Trophoblast cell (in vitro differentiated cells and primary cell): ENCODE results near the gene HPSE2.

Experiments used
- DNase-seq, 2 donors: peaks; one replicate each; pipeline ENCODE4 v3.0.0-alpha.2; 2016
- H2AFZ ChIP-seq: 2 replicates; pipeline ENCODE4 v1.6.1; 2013; ENCODE audit warnings: low read length, moderate library complexity, mild to moderate bottlenecking; ENCODE audit not compliant: insufficient read depth, poor library complexity
- H2AK5ac ChIP-seq: 2 replicates; pipeline ENCODE4 v1.6.1; 2013; ENCODE audit warnings: mild to moderate bottlenecking, low read length
- H2BK120ac ChIP-seq: 2 replicates; pipeline ENCODE4 v1.6.1; 2013; ENCODE audit warnings: low read length, mild to moderate bottlenecking, moderate library complexity; ENCODE audit not compliant: insufficient read depth, poor library complexity
- H2BK12ac ChIP-seq: 2 replicates; pipeline ENCODE4 v1.6.1; 2013; ENCODE audit warnings: mild to moderate bottlenecking, low read length, moderate library complexity
- H2BK5ac ChIP-seq: 2 replicates; pipeline ENCODE4 v1.6.1; 2013; ENCODE audit warnings: low read length, low read depth, moderate library complexity, mild to moderate bottlenecking; ENCODE audit not compliant: poor library complexity
- H3K14ac ChIP-seq: 2 replicates; pipeline ENCODE4 v1.6.1; 2013; ENCODE audit warnings: mild to moderate bottlenecking, low read length
- H3K18ac ChIP-seq: 2 replicates; pipeline ENCODE4 v1.6.1; 2013; ENCODE audit warnings: mild to moderate bottlenecking, low read length
- H3K23ac ChIP-seq: 2 replicates; pipeline ENCODE4 v1.6.1; 2013; ENCODE audit warnings: low read length
- H3K27ac ChIP-seq: 2 replicates; pipeline ENCODE4 v1.5.1; 2013; ENCODE audit warnings: low read depth, mild to moderate bottlenecking, inconsistent platforms, low read length, moderate library complexity
- H3K27me3 ChIP-seq: 2 replicates; pipeline ENCODE4 v1.6.1; 2013; ENCODE audit warnings: inconsistent platforms, mild to moderate bottlenecking, low read length, moderate library complexity; ENCODE audit not compliant: insufficient read depth
- H3K36me3 ChIP-seq, 2 experiments: 1 replicate in 1 of 2; 2 replicates in 1 of 2; pipeline ENCODE4 v1.6.1; 2013; ENCODE audit warnings: low read length in 2 of 2, mild to moderate bottlenecking in 2 of 2, moderate library complexity in 1 of 2; ENCODE audit not compliant: insufficient read depth in 2 of 2, control insufficient read depth in 1 of 2
- H3K4ac ChIP-seq: 2 replicates; pipeline ENCODE4 v1.6.1; 2013; ENCODE audit warnings: low read depth, mild to moderate bottlenecking, low read length, moderate library complexity
- H3K4me1 ChIP-seq, 2 experiments: 1 replicate in 1 of 2; 2 replicates in 1 of 2; pipeline ENCODE4 v1.6.1; 2013; ENCODE audit warnings: low read length in 2 of 2, mild to moderate bottlenecking in 2 of 2, moderate library complexity in 1 of 2; ENCODE audit not compliant: insufficient read depth in 2 of 2, control insufficient read depth in 1 of 2
- H3K4me2 ChIP-seq: 2 replicates; pipeline ENCODE4 v1.6.1; 2013; ENCODE audit warnings: inconsistent platforms, mild to moderate bottlenecking, low read length, moderate library complexity
- H3K4me3 ChIP-seq: 2 replicates; pipeline ENCODE4 v1.5.1; 2013; ENCODE audit warnings: mild to moderate bottlenecking, low read depth, low read length, inconsistent platforms
- H3K79me1 ChIP-seq: one replicate; pipeline ENCODE4 v1.6.1; 2013; ENCODE audit warnings: low read length
- H3K79me2 ChIP-seq: 2 replicates; pipeline ENCODE4 v1.6.1; 2013; ENCODE audit warnings: low read length, mild to moderate bottlenecking; ENCODE audit not compliant: control insufficient read depth, insufficient read depth, poor library complexity
- H3K9ac ChIP-seq: 2 replicates; pipeline ENCODE4 v1.6.1; 2013; ENCODE audit warnings: mild to moderate bottlenecking, low read length
- H3K9me3 ChIP-seq: 2 replicates; pipeline ENCODE4 v1.6.1; 2013; ENCODE audit warnings: low read depth, mild to moderate bottlenecking, control low read depth, inconsistent platforms, low read length; ENCODE audit not compliant: insufficient read depth
- H4K12ac ChIP-seq: 2 replicates; pipeline ENCODE4 v1.6.1; 2013; ENCODE audit warnings: low read depth, mild to moderate bottlenecking, low read length, moderate library complexity
- H4K8ac ChIP-seq: 2 replicates; pipeline ENCODE4 v1.6.1; 2013; ENCODE audit warnings: low read depth, mild to moderate bottlenecking, low read length, moderate library complexity
- H4K91ac ChIP-seq: one replicate; pipeline ENCODE4 v1.6.1; 2013; ENCODE audit warnings: low read depth, mild to moderate bottlenecking, low read length, moderate library complexity
- WGBS: extraction: QIAGEN DNeasy Blood & Tissue Kit; methylation state at CpG from one replicate; pipeline ENCODE4 v1.1.7; 2013; ENCODE audit warnings: missing lambda C conversion rate; ENCODE audit not compliant: insufficient read length, insufficient coverage; ENCODE audit errors: extremely low coverage; 5-methylcytosine and 5-hydroxymethylcytosine counted together

The HPSE2 gene

GRCh38 chr10:98456043-98456570, 779.5 kb downstream of the HPSE2 start:
- Histone ChIP-seq H3K4ac (no peak overlapping the region), H2BK120ac (no peak overlapping the region), H2AK5ac (no peak overlapping the region), H2AFZ (no peak overlapping the region), H3K4me3 (no peak overlapping the region), H4K91ac (no peak overlapping the region), H2BK5ac (no peak overlapping the region), H3K23ac (no peak overlapping the region), H3K14ac (no peak overlapping the region), H3K36me3 (no peaks in the 10 kb centered on the region), H4K12ac (no peak overlapping the region), H3K4me1 (peaks cover 6 to 9% of the 10 kb centered on the region in 2 experiments), H3K79me1 (peaks cover under 1% of the 10 kb centered on the region), H3K4me2 (no peak overlapping the region), H3K27ac (no peak overlapping the region), H3K9me3 (no peaks in the 10 kb centered on the region), H3K18ac (no peak overlapping the region), H4K8ac (no peak overlapping the region), H2BK12ac (no peak overlapping the region), H3K79me2 (no peaks in the 10 kb centered on the region), H3K27me3 (no peaks in the 10 kb centered on the region), H3K9ac (no peak overlapping the region)
- WGBS, result no CpG with 5 or more reads among the region's 4 CpGs
- no peak for DNase-seq

GRCh38 chr10:98453729-98454128, 781.9 kb downstream of the HPSE2 start:
- H3K4ac ChIP-seq, result no peak overlapping the region
- H3K27me3 ChIP-seq, result no peaks in the 10 kb centered on the region
- no peak overlapping the region for H4K91ac ChIP-seq
- no peak overlapping the region for H3K18ac ChIP-seq
- no peaks in the 10 kb centered on the region for H3K9me3 ChIP-seq
- no peak overlapping the region for H4K12ac ChIP-seq
- H3K4me1 ChIP-seq, result peaks cover 4 to 5% of the 10 kb centered on the region in 2 experiments
- H3K79me2 ChIP-seq, result no peaks in the 10 kb centered on the region
- no peak overlapping the region for H2BK5ac ChIP-seq
- no peak overlapping the region for H3K9ac ChIP-seq
- H3K36me3 ChIP-seq, result no peaks in the 10 kb centered on the region
- WGBS, result no CpG with 5 or more reads among the region's 2 CpGs
- H3K14ac ChIP-seq, result no peak overlapping the region
- H2AFZ ChIP-seq, result no peak overlapping the region
- H3K79me1 ChIP-seq, result no peaks in the 10 kb centered on the region
- no peak overlapping the region for H2AK5ac ChIP-seq
- H2BK12ac ChIP-seq, result no peak overlapping the region
- no peak overlapping the region for H3K4me2 ChIP-seq
- no peak overlapping the region for H2BK120ac ChIP-seq
- H3K27ac ChIP-seq, result no peak overlapping the region
- H3K4me3 ChIP-seq, result no peak overlapping the region
- H3K23ac ChIP-seq, result no peak overlapping the region
- DNase-seq, result no peak
- no peak overlapping the region for H4K8ac ChIP-seq

DNA sequence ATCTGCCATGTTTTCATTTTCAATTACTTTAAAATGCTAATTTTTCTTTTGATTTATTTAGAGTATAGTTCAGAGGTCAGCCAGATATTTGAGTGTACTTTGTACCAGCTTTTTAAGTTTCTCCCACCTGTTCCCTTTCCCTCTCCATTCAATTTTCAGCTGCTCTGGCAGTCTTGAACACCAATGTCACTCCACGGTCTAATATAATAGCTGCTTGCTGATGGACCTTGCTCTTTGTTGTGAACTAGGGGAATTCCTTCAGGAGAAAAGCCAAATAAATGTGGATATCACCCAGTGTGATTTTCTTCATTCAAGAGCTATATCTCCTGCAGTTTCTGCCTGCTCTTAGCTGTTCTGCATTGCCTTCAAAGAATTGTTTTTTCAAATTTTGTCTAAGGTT, 785.0 kb downstream of the HPSE2 start:
- Histone ChIP-seq H2AFZ (no peak overlapping the region), H3K4me3 (no peak overlapping the region), H2BK5ac (no peak overlapping the region), H3K18ac (no peak overlapping the region), H4K91ac (no peak overlapping the region), H4K8ac (no peak overlapping the region), H3K36me3 (no peaks in the 10 kb centered on the region), H3K79me1 (peaks cover 11% of the 10 kb centered on the region), H3K4me1 (peaks cover 3 to 9% of the 10 kb centered on the region in 2 experiments), H3K14ac (no peak overlapping the region), H3K79me2 (peaks cover 9% of the 10 kb centered on the region), H2BK12ac (no peak overlapping the region), H3K4me2 (no peak overlapping the region), H4K12ac (no peak overlapping the region), H3K9ac (no peak overlapping the region), H3K27ac (no peak overlapping the region), H3K9me3 (no peaks in the 10 kb centered on the region), H3K23ac (no peak overlapping the region), H2AK5ac (no peak overlapping the region), H2BK120ac (no peak overlapping the region), H3K27me3 (no peaks in the 10 kb centered on the region), H3K4ac (no peak overlapping the region)
- no CpG with 5 or more reads among the region's 1 CpG for WGBS
- no peak for DNase-seq

DNA sequence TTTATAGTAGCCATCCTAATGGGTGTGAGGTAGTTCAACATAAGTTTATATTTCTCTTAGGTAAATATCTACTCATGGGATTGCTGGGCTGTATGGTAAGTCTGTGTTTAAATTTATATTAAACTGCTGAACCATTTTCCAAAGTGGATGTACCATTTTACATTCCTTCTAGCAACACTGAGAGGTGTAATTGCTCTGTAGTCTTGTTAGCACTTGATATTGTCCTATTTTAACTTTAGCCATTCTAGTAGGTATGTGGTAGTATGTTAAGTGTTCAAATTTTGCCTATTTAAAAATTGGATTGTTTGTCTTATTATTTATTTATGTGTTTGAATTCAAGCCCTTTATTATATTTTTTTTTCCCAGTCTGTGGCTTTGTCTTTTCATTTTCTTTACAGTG, 786.4 kb downstream of the HPSE2 start:
- Histone ChIP-seq H3K9ac (no peak overlapping the region), H2BK12ac (no peak overlapping the region), H3K27me3 (no peaks in the 10 kb centered on the region), H3K79me1 (peaks cover 11% of the 10 kb centered on the region), H4K91ac (no peak overlapping the region), H3K9me3 (no peaks in the 10 kb centered on the region), H3K27ac (no peak overlapping the region), H3K36me3 (peaks cover 9 to 10% of the 10 kb centered on the region in 2 experiments), H3K4me3 (no peak overlapping the region), H3K4me1 (peaks cover 3 to 6% of the 10 kb centered on the region in 2 experiments), H3K4me2 (no peak overlapping the region), H3K23ac (no peak overlapping the region), H2BK120ac (no peak overlapping the region), H3K4ac (no peak overlapping the region), H3K14ac (no peak overlapping the region), H2AFZ (no peak overlapping the region), H4K8ac (no peak overlapping the region), H3K18ac (no peak overlapping the region), H4K12ac (no peak overlapping the region), H2BK5ac (no peak overlapping the region), H3K79me2 (peaks cover 9% of the 10 kb centered on the region), H2AK5ac (no peak overlapping the region)
- DNase-seq, result no peak
